Endodermal cell (in vitro differentiated cells): Measurements from ENCODE around the gene APOBEC3C. TPM values are rescaled to one million over a fixed set of nuclear protein-coding genes. Genes with fewer than 3 reads are reported as not detected.
A peak's percentile ranks its signal among the peaks of the same experiment; 100 is the strongest.
"Not testable (repeated sequence)": the region's sequence is repeated elsewhere in the genome, so short reads cannot be mapped to it uniquely, and the experiment has no call there.

Experiments
- DNase-seq: peaks from one replicate; pipeline ENCODE4 v3.0.0-alpha.2; 2017
- H3K27ac ChIP-seq: 2 replicates; pipeline ENCODE4 v1.5.1; 2013; ENCODE audit warnings: mild to moderate bottlenecking, low read depth, low read length, moderate library complexity
- H3K27me3 ChIP-seq: 2 replicates; pipeline ENCODE4 v1.6.1; 2013; ENCODE audit warnings: mild to moderate bottlenecking, low read length, moderate library complexity; ENCODE audit not compliant: insufficient read depth, control insufficient read depth, poor library complexity, severe bottlenecking
- H3K36me3 ChIP-seq: 2 replicates; pipeline ENCODE4 v1.7.0; 2013; ENCODE audit warnings: mild to moderate bottlenecking, low read length, moderate library complexity; ENCODE audit not compliant: control insufficient read depth, insufficient read depth
- H3K4me1 ChIP-seq: one replicate; pipeline ENCODE4 v1.7.0; 2013; ENCODE audit warnings: low read length; ENCODE audit not compliant: control insufficient read depth, insufficient read depth
- H3K4me3 ChIP-seq: 2 replicates; pipeline ENCODE4 v1.5.1; 2013; ENCODE audit warnings: mild to moderate bottlenecking, low read length, moderate library complexity
- H3K9ac ChIP-seq: 2 replicates; pipeline ENCODE4 v1.6.1; 2013; ENCODE audit warnings: mild to moderate bottlenecking, low read length, moderate library complexity; ENCODE audit not compliant: poor library complexity, severe bottlenecking; ENCODE audit errors: extremely low read depth
- H3K9me3 ChIP-seq: 2 replicates; pipeline ENCODE4 v1.6.1; 2013; ENCODE audit warnings: mild to moderate bottlenecking, low read length, moderate library complexity; ENCODE audit not compliant: control insufficient read depth
- H3K27ac Mint-ChIP-seq: 2 replicates; pipeline ENCODE4 v1.8.0; 2020; ENCODE audit warnings: mixed read lengths
- H3K27me3 Mint-ChIP-seq: 2 replicates; pipeline ENCODE4 v1.8.0; 2021; ENCODE audit warnings: mild to moderate bottlenecking, mixed read lengths; ENCODE audit not compliant: insufficient read depth
- H3K36me3 Mint-ChIP-seq: 2 replicates; pipeline ENCODE4 v1.8.0; 2020; ENCODE audit warnings: low read depth, mixed read lengths
- H3K4me1 Mint-ChIP-seq: 2 replicates; pipeline ENCODE4 v1.8.0; 2020; ENCODE audit warnings: mixed read lengths
- H3K4me3 Mint-ChIP-seq: 2 replicates; pipeline ENCODE4 v1.8.0; 2020; ENCODE audit warnings: mild to moderate bottlenecking, moderate library complexity, mixed read lengths
- H3K9me3 Mint-ChIP-seq: 2 replicates; pipeline ENCODE4 v1.8.0; 2020; ENCODE audit warnings: mild to moderate bottlenecking, mixed read lengths
- WGBS, 2 experiments: methylation state at CpG; one replicate each; pipeline versions ENCODE4 v1.1.5 to v1.1.7; 2013; ENCODE audit warnings: missing lambda C conversion rate in 2 of 2, mixed read lengths in 1 of 2; ENCODE audit not compliant: insufficient coverage in 1 of 2, insufficient read length in 1 of 2; 5-methylcytosine and 5-hydroxymethylcytosine counted together
- total RNA-seq, 2 donors: library from RNA; stranded (reverse); fragmentation: NEBNext Ultra II Directional in 1 of 2; extraction: Animal tissue kit (Norgen Biotek cat#: 25700) in 1 of 2; gene quantifications; 2 replicates in 1 of 2; 3 replicates in 1 of 2; pipeline ENCODE4 v1.2.1, GENCODE V29; 2021
- TF ChIP-seq, protein P1 (sequence below): fragments of 200-600 bp; sonication (generic); conservative IDR thresholded peaks from 2 replicates; pipeline ENCODE4 v1.5.0; 2021; ENCODE audit warnings: antibody characterized with exemption, mild to moderate bottlenecking

The APOBEC3C gene
- total RNA-seq, 2 donors from 2014 or later, result 26.1 to 27.4 TPM

DNA sequence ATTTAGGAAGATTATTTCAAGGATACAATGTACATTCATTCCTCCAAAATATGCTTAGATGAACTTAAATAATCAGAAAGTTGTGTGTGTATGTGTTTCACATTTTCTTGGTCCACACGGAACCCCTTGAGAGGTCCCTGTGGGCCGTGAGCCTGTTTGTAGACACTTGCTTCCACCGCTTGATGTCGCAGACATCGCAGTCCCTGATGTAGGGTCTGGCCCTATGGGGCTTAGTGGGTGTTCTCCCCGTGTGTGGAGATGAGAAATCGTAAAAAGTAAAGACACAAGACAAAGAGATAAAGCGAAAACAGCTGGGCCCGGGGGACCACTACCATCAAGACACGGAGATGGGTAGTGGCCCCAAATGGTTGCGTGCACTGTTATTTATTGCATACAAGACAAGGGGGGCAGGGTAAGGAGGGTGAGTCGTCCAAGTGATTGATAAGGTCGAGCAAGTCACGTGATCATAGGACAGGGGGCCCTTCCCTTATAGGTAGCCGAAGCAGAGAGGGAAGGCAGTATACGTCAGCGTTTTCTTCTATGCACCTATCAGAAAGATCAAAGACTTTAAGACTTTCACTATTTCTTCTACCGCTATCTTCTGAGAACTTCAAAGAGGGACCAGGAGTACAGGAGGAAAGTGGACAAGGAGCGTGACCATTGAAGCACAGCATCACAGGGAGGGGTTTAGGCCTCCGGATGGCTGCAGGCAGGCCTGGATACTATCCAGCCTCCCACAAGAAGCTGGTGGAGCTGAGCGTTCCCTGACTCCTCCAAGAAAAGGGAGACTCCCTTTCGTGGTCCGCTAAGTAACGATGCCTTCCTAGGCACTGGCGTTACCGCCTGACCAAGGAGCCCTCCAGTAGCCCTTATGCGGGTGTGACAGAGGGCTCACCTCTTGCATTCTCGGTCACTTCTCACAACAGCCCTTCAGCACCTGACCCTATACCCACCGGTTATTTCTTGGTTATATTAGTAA, 1.2 kb upstream of the APOBEC3C start:
- 92 to 94% methylated on average over 20 to 28 of the region's 29 CpGs for WGBS, 2 experiments
- no peak overlapping the region for H3K9ac ChIP-seq
- no peaks in the 10 kb centered on the region for H3K9me3 ChIP-seq
- H3K27ac Mint-ChIP-seq, result no peak overlapping the region
- peaks cover 4% of the 10 kb centered on the region for H3K4me1 ChIP-seq
- H3K27me3 Mint-ChIP-seq, result no peaks in the 10 kb centered on the region
- peaks cover 35% of the 10 kb centered on the region for H3K4me1 Mint-ChIP-seq
- DNase-seq, result no peak
- TF ChIP-seq, protein P1, sequence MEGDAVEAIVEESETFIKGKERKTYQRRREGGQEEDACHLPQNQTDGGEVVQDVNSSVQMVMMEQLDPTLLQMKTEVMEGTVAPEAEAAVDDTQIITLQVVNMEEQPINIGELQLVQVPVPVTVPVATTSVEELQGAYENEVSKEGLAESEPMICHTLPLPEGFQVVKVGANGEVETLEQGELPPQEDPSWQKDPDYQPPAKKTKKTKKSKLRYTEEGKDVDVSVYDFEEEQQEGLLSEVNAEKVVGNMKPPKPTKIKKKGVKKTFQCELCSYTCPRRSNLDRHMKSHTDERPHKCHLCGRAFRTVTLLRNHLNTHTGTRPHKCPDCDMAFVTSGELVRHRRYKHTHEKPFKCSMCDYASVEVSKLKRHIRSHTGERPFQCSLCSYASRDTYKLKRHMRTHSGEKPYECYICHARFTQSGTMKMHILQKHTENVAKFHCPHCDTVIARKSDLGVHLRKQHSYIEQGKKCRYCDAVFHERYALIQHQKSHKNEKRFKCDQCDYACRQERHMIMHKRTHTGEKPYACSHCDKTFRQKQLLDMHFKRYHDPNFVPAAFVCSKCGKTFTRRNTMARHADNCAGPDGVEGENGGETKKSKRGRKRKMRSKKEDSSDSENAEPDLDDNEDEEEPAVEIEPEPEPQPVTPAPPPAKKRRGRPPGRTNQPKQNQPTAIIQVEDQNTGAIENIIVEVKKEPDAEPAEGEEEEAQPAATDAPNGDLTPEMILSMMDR, result no peak
- peaks cover 2% of the 10 kb centered on the region for H3K36me3 Mint-ChIP-seq
- H3K36me3 ChIP-seq, result no peaks in the 10 kb centered on the region
- no peak overlapping the region for H3K27ac ChIP-seq
- H3K4me3 Mint-ChIP-seq, result no peak overlapping the region
- no peaks in the 10 kb centered on the region for H3K9me3 Mint-ChIP-seq
- no peak overlapping the region for H3K4me3 ChIP-seq
- H3K27me3 ChIP-seq, result no peaks in the 10 kb centered on the region

DNA sequence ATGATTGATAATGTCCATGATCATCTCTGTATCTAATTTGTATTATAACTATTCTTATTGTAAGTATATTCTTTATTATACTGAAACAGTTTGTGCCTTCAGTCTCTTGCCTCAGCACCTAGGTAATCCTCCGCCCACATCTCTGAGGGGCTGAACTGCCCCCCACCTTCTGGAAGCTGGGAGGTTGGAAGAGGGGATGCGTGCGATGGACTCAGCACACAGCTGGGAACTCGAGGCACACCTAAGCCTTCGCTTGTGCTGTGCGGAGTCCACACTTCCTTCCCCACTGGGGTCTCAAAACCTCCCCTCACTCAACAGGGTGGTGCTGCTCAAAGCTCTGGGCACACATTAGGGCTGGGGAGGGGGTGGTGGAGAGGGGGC, 506 bp upstream of the APOBEC3C start:
- not testable (repeated sequence) for H3K4me1 ChIP-seq, H3K27me3 ChIP-seq, H3K9me3 ChIP-seq, H3K27ac ChIP-seq, H3K9ac ChIP-seq, H3K27ac Mint-ChIP-seq, DNase-seq, H3K9me3 Mint-ChIP-seq, H3K4me3 ChIP-seq, H3K36me3 Mint-ChIP-seq, H3K36me3 ChIP-seq, H3K27me3 Mint-ChIP-seq
- 91% methylated on average over 4 of the region's 6 CpGs; no CpG with 5 or more reads in 1 of the 2 experiments for WGBS, 2 experiments
- peak overlapping the region; percentile 63 for H3K4me3 Mint-ChIP-seq
- peaks cover 41% of the 10 kb centered on the region for H3K4me1 Mint-ChIP-seq

DNA sequence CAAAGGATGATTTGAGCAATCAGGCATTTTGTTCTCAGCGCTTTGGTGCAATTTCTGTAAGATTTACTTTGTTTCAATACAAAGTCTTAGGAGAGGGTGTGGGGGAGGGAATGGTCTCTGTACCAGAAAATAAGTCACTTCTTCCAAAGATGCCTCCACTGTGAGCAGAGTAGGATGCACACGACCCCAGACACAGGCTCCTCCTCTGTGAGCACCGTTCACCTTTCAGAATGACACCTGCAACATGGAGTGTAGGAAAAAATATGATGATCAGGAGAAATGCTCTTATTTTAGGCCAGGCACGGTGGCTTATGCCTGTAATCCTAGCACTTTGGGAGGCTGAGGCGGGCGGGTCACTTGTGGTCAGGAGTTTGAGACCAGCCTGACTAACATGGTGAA, 665 bp downstream of the APOBEC3C start:
- Mint-ChIP-seq H3K4me1 (peaks cover 50% of the 10 kb centered on the region), H3K4me3 (peak overlapping the region; percentile 63), H3K27ac (peak overlapping the region; percentile 92)
- 61 to 83% methylated on average over 4 to 6 of the region's 6 CpGs for WGBS, 2 experiments
- H3K4me1 ChIP-seq, H3K36me3 Mint-ChIP-seq, H3K36me3 ChIP-seq, H3K27me3 Mint-ChIP-seq, H3K9me3 Mint-ChIP-seq, DNase-seq, H3K27ac ChIP-seq, H3K9me3 ChIP-seq, H3K27me3 ChIP-seq: not testable (repeated sequence)
- Histone ChIP-seq H3K9ac (peak overlapping the region; percentile 1), H3K4me3 (peak overlapping the region; percentile 74)

DNA sequence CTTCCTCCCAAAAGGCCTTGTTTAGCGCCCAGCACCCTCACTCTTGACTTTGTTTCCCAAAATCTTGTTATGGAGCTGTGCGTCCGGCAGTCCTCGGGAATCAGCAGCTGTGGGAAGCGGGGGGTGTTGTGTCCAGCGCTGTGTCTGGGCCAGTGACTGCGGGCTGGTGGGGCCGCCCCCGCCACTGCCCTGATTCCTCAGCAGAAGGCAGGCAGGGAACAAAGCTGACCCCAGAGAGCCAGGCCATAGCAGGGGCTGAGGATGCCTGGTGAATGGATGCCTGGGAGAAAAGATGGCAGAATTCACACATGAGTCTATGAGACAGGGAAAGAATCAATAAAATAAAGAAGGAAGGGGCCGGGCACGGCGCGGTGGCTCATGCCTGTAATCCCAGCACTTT, 2.5 kb downstream of the APOBEC3C start:
- Histone ChIP-seq H3K27me3 (no peaks in the 10 kb centered on the region), H3K27ac (no peak overlapping the region), H3K36me3 (peaks cover 3% of the 10 kb centered on the region), H3K4me1 (peaks cover 4% of the 10 kb centered on the region), H3K9ac (no peak overlapping the region), H3K9me3 (no peaks in the 10 kb centered on the region), H3K4me3 (no peak overlapping the region)
- TF ChIP-seq, protein P1, result no peak
- Mint-ChIP-seq H3K36me3 (peaks cover 2% of the 10 kb centered on the region), H3K27me3 (no peaks in the 10 kb centered on the region), H3K9me3 (no peaks in the 10 kb centered on the region), H3K4me3 (no peak overlapping the region), H3K4me1 (peaks cover 54% of the 10 kb centered on the region), H3K27ac (no peak overlapping the region)
- WGBS, 2 experiments, result 92 to 96% methylated on average over 5 to 13 of the region's 13 CpGs
- no peak for DNase-seq
